Measurements from ENCODE around the gene MYO1A. TPM values are rescaled to one million over a fixed set of nuclear protein-coding genes. Genes with fewer than 3 reads are reported as not detected.
"Not testable (repeated sequence)": the region's sequence is repeated elsewhere in the genome, so short reads cannot be mapped to it uniquely, and the experiment has no call there.

Gene MYO1A
- polyA plus RNA-seq, 1 donor from 2014 or later: not detected

- H4K20me1 ChIP-seq (ENCODE audit: insufficient read depth); H3F3A ChIP-seq (ENCODE audit: insufficient read depth, low read length, poor library complexity, severe bottlenecking); H3K27ac ChIP-seq (ENCODE audit: low read length); H3K27me3 ChIP-seq (ENCODE audit: insufficient read depth, low read depth, low read length); H3K9me3 ChIP-seq (ENCODE audit: low read length); H3K4me2 ChIP-seq (ENCODE audit: low read length); H3K79me2 ChIP-seq (replicated peaks; ENCODE audit: insufficient read depth, low read length); H3K9ac ChIP-seq (ENCODE audit: low read length); H2AFZ ChIP-seq (ENCODE audit: low read depth, low read length); H3K9me2 ChIP-seq (ENCODE audit: insufficient read depth, low read length); H3K4me3 ChIP-seq (ENCODE audit: low read length); H3K36me3 ChIP-seq (ENCODE audit: insufficient read depth, low read length): not testable (repeated sequence)
Measured at GRCh38 chr12:57053146-57053545, 3.2 kb upstream of the MYO1A start.

- Histone ChIP-seq H3K9me2 (ENCODE audit: insufficient read depth, low read length) (no peaks in the 10 kb centered on the region), H2AFZ (ENCODE audit: low read depth, low read length) (no peak overlapping the region), H3K79me2 (replicated peaks; ENCODE audit: insufficient read depth, low read length) (no peaks in the 10 kb centered on the region), H3K27me3 (ENCODE audit: insufficient read depth, low read depth, low read length) (no peaks in the 10 kb centered on the region), H4K20me1 (ENCODE audit: insufficient read depth) (no peaks in the 10 kb centered on the region), H3K36me3 (ENCODE audit: insufficient read depth, low read length) (no peaks in the 10 kb centered on the region), H3K9me3 (ENCODE audit: low read length) (no peaks in the 10 kb centered on the region), H3K27ac (ENCODE audit: low read length) (no peak overlapping the region), H3K9ac (ENCODE audit: low read length) (no peak overlapping the region), H3F3A (ENCODE audit: insufficient read depth, low read length, poor library complexity, severe bottlenecking) (no peaks in the 10 kb centered on the region), H3K4me3 (ENCODE audit: low read length) (no peak overlapping the region), H3K4me2 (ENCODE audit: low read length) (no peak overlapping the region)
- no peak for TF ChIP-seq CTCF (IDR thresholded peaks at IDR 0.05; ENCODE audit: poor library complexity, severe bottlenecking)
- TF ChIP-seq REST (IDR thresholded peaks at IDR 0.05; ENCODE audit: borderline replicate concordance): no peak
- TF ChIP-seq RAD21 (conservative IDR thresholded peaks at IDR 0.05): no peak
- no peak for TF ChIP-seq TAF1 (IDR thresholded peaks at IDR 0.05; ENCODE audit: low read depth)
- TF ChIP-seq MXI1 (conservative IDR thresholded peaks at IDR 0.05; ENCODE audit: poor library complexity, severe bottlenecking): no peak
- no peak for TF ChIP-seq EZH2 (IDR thresholded peaks at IDR 0.05; ENCODE audit: borderline replicate concordance, insufficient read depth, low read length, poor library complexity, severe bottlenecking)
Measured at GRCh38 chr12:57051011-57051410, 1.1 kb upstream of the MYO1A start.

- H3K4me3 ChIP-seq (ENCODE audit: low read length): no peak overlapping the region
- H3K9ac ChIP-seq (ENCODE audit: low read length): no peak overlapping the region
- no peak for TF ChIP-seq MXI1 (conservative IDR thresholded peaks at IDR 0.05; ENCODE audit: poor library complexity, severe bottlenecking)
- TF ChIP-seq RAD21 (conservative IDR thresholded peaks at IDR 0.05): no peak
- H3K27ac ChIP-seq (ENCODE audit: low read length): no peak overlapping the region
- no peaks in the 10 kb centered on the region for H3F3A ChIP-seq (ENCODE audit: insufficient read depth, low read length, poor library complexity, severe bottlenecking)
- no peaks in the 10 kb centered on the region for H3K36me3 ChIP-seq (ENCODE audit: insufficient read depth, low read length)
- H3K9me3 ChIP-seq (ENCODE audit: low read length): no peaks in the 10 kb centered on the region
- no peaks in the 10 kb centered on the region for H3K9me2 ChIP-seq (ENCODE audit: insufficient read depth, low read length)
- no peaks in the 10 kb centered on the region for H3K79me2 ChIP-seq (replicated peaks; ENCODE audit: insufficient read depth, low read length)
- no peak overlapping the region for H2AFZ ChIP-seq (ENCODE audit: low read depth, low read length)
- no peak overlapping the region for H3K4me2 ChIP-seq (ENCODE audit: low read length)
- H3K27me3 ChIP-seq (ENCODE audit: insufficient read depth, low read depth, low read length): no peaks in the 10 kb centered on the region
- no peaks in the 10 kb centered on the region for H4K20me1 ChIP-seq (ENCODE audit: insufficient read depth)
Measured at GRCh38 chr12:57049119-57049446, 846 bp downstream of the MYO1A start.
